ENCODE measurements around the gene CLGN.

GRCh38 chr4:140373328-140374129 is 53.9 kb downstream of the CLGN start, which contains the start of gene SCOC:
- TF ChIP-seq CTCF (conservative IDR thresholded peaks at IDR 0.05; ENCODE audit: low read depth, low read length) (no peak), EZH2 (IDR thresholded peaks at IDR 0.05; ENCODE audit: low read length, unreplicated experiment) (no peak)

Data from PC-3 (cell line).